ENCODE results near the gene CACNA1C.
"Not testable (repeated sequence)": the region's sequence is repeated elsewhere in the genome, so short reads cannot be mapped to it uniquely, and the experiment has no call there.

Gene CACNA1C

DNA sequence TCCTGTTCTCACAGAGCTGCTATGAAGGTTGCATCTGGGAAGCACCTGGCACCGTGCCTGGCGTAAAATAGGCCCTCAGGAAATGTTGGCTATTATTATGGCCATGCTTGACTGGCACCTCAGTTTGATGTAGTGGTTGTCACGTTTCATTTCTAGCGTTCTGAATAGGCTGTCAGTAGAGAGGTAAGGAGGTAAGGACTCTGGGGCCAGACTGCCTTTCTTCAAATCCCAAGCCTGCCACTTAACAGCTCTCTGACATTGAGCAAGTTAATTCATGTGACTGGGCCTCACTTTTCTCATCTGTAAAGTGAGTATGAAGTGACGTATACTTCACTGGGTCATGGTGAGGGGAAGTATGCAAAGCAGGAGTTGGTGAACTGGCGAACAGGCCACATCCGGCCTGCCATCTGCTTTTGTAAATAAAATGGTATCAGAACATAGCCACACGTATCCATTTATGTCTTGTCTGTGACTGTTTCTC lies 196.2 kb downstream of the CACNA1C start:
- peak in 2 of 58 donors; percentile 5 to 11 for DNase-seq

- DNase-seq, result no peak
Measured at GRCh38 chr12:2250797-2251196, 198.0 kb downstream of the CACNA1C start.

- DNase-seq, result no peak
Measured at GRCh38 chr12:2251526-2252209, 198.9 kb downstream of the CACNA1C start.

DNA sequence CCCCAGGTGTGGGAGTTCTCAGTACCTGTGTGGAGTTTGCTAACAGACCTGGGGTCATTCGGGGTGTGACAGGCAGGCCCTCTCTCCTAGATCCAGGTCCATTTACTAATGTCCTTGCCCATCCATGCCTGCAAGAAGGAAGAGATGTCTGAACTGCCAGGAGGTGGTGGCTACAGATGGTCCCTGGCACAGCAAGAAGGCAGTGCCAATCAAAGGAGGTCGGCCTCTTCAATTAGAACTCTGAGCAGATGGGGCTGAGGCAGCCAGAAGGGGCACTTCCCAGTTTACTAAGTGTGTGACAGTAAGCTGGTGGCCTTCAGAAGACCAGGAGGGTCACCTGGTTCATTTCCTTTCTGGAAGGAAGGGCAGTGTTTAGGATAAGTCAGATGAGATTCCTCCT lies 202.5 kb downstream of the CACNA1C start:
- no peak for DNase-seq

- DNase-seq, result not testable (repeated sequence)
Measured at GRCh38 chr12:2255731-2256130, 202.9 kb downstream of the CACNA1C start.

DNA sequence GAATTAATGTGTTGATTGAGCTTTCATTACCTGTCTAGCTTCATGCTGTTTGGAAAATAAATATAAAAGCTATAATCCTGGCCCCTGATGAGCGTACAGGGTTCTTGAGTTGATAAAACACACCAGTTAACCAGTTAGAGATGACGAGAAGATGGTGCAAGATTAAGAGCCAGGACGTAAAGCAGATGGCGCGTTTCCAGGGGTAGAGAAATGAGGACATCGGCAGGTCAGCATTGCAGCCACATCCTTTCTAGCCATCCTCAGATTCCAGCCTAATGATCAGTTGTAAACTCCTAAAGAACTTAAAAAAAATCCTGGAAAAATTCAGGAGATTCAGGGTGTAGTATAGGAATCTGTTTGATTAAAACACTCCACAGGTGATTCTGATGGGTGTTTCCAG lies 203.7 kb downstream of the CACNA1C start:
- no peak for DNase-seq

GRCh38 chr12:2256915-2257314 lies 204.1 kb downstream of the CACNA1C start:
- DNase-seq, result no peak

DNA sequence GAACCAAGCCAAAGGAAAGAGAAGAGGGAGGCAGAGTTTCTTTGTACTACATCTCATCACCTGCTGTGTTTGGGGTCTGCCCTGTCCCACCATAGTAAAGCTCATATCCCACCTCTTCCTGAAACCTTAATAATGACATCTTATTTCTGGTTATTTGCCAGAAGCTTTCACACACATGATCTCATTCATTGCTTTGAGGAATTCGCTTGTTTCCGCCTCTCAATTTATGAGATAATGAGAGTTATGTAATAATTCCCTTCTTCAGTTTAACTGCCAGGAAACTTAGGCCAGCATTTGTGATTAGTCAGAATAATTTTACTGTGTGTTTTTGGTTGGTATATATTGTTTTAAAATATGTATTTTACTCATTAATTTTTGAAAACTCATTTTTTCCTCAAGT lies 205.2 kb downstream of the CACNA1C start:
- no peak for DNase-seq

GRCh38 chr12:2259369-2259768 lies 206.6 kb downstream of the CACNA1C start:
- DNase-seq, result no peak

GRCh38 chr12:2260441-2260840 lies 207.7 kb downstream of the CACNA1C start:
- no peak for DNase-seq

DNA sequence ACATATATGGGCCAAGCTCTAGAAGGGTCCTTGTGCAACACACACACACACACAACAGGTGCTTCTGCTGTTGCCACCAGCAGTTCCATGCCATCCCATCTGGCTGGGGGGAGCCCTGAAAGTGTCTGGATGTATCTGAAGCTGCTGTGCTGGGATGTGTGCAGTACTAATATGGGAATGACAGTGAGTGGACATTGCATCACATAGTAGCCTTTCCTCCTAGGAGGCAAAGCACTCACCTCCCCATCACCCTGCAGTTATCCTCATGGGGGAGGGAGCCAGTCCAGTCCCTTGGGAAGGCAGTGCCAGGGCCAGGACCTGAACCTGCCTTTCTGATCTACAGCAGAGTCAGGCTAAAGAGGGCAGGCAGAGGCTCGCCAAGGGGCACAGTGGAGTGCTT lies 208.9 kb downstream of the CACNA1C start:
- DNase-seq, result no peak

- DNase-seq, result no peak
Measured at GRCh38 chr12:2262449-2262848, 209.7 kb downstream of the CACNA1C start.

DNA sequence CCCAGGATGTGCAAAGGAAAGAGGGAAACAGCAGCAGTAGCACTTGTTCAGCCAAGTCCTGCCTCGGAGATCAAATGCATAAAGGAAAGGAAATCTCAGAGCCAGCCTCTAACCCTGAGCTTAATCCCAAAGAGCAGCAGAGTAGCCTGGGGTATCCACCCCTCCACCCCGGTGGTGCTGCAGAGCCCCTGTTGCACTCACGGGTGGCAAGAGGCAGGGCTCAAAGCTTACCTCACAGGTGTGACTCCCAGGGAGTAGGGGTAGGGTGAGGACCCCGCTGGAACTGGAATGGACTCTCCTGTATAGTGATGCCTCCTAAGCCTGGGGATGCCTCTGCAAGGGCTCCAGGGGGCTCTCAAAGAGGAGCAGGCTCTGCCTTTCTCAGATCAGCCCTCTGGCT lies 211.1 kb downstream of the CACNA1C start:
- DNase-seq, result no peak

DNA sequence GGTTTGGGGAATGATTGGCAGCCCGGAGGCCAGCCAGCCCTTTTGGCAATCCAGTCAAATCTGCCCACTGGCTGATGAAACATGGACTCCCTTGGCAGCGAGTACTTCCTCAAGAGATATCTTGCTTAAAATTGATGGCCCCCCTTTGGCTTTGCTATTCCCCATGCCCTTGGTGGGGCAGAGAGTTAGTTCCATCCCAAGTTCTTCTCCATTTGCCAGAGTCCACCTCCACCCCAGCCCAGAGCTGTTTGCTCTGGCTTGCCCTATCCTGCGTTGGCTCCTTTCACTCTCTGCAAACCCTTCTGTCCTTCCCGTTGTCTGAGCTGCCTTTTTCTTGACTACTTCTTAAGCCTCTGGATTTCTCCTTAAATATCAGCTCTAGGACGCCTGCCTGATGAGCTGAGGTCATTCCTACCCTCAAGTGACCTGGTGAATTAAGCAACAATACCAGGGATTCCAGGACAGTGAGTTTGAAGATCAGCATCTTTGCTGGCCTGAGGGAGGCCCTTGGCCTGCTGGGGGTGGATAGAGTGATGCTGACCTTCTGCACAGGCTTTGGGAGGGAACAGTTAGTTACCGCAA lies 212.0 kb downstream of the CACNA1C start:
- DNase-seq, result no peak

DNA sequence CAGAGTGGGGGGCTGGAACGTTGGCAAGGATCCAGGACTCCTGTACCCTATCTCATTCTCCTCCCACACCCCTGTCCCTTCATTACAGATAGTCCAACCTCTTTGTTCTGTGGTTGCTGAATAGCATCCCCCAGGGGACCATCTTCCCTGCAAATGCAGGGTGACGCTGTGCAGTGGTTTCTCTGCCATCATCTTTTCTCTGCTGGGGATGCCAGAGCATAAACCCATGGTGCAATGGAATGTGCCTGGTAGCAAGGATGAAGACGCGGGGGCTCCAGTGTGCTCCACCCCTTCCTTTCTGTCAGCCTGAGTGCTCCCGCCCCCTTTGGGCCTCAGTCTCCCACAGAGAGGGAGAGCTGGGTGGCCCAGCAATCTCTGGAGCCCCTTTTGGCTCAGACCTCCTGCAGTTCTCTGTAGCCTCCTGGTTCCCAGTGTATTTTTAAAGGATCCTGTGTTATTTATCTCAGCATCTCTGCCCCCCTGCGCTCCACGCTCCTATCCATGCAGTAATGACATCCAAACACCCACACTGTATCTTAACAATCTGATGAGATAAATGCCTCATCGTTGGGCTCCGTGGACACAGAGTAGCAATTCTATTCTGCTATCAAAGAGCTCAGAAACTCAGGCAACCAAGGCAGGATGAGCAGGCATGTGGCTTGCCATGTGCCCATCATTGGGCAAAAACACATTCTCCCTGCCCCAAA lies 212.8 kb downstream of the CACNA1C start:
- DNase-seq, result peak in 8 of 58 donors; percentile 10 to 35 (median 20)

- no peak for DNase-seq
Measured at GRCh38 chr12:2266666-2267620, 214.2 kb downstream of the CACNA1C start.

DNA sequence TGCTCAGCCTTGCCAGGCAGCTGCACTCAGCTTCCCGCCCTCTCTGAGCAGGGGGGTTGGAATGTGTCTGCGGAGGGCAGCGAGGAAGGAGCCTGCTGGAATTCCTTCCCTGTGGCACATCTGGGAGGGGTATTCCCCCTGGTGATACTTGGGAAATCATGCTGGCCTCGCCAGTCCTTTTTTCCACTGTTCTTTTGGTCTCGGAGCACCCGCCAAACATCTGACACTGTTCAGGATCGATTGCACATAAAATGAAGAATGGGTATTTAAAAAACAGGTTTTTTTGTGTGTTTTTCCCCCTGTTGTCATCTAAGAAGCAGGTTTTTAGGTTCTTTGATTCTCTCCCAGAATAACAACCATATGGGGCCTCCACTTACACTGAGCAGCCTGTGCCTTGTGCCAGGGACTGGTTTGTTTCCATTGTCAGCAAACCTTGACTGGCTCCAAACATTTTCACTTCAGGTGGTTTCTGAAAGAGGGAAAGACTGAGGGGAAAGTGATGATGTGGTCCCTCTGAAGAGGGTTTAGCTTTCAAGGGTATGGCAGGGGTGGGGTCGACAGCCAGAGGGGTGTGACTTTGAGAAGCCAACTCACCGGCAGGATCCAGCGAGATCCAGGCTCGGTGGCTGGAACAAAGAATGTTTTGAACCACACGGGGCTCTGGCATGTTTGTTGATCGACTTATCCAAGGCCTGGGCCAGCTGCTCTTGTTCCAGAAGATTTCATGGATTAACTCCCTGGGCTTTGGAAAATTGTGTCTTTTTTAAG lies 215.1 kb downstream of the CACNA1C start:
- peak in 1 of 58 donors; percentile 36 for DNase-seq

DNA sequence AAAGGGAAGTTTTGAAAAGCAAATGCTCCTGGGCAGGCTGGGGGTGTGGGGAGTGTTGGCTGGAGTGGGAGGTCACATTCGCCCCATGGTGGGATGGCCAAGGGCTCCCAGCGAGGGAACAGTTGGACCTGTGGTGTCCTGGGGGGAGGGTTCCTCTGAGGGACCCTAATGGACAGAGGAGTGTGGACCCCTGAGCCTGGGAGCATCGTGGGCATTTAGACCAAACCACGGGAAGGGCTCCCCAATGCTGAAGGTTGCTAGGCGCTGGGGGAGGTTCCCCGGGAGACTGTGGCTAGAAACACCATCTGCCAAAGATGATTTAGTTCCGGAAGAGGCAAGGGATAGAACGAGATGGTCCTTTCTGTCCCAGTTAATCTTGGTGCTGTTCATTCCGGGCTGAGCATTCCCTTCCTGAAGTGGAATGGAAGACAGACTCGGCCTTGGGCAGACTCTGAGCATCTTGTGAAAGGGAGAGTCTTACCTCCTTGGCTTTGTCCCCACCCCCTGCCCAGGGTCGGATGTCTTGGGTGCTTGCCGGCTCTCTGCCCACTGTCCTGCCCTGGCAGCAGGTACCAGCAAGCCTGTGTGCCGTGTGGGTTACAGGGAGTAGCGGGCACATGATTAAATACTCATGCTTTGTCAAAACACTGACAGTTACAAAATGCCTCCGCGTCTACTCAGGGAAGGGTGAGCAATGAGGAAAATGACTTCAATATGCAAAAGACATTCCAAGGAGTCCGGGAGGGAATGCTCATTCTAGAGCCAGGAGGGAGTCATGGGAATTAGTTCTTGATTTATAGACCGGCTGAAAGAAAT lies 215.9 kb downstream of the CACNA1C start:
- DNase-seq, result peak in 2 of 58 donors; percentile 25 to 56

- no peak for DNase-seq
Measured at GRCh38 chr12:2270846-2271245, 218.1 kb downstream of the CACNA1C start.

DNA sequence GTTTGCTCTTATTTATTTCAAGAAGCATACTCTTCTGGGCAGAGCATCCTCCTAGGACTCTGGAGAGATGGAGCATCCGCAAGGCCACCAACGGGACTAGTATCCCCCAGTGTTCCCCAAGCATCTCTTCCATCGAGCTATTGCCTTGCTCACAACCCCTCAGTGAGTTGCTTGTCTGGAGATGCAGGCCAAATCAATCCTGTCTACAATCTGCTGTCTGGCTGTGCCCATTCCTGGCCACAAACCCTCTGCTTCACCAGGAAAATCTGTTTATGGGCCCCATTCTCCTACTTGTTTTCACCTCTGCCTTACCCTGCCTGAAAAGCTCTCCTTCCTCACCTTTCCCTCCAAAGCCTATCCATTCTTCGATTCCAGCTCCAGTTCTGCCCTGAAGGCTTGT lies 219.2 kb downstream of the CACNA1C start:
- no peak for DNase-seq

Data from anterior cingulate cortex (tissue), 58 donors.